ENCODE data around the gene DCTN4.

DNA sequence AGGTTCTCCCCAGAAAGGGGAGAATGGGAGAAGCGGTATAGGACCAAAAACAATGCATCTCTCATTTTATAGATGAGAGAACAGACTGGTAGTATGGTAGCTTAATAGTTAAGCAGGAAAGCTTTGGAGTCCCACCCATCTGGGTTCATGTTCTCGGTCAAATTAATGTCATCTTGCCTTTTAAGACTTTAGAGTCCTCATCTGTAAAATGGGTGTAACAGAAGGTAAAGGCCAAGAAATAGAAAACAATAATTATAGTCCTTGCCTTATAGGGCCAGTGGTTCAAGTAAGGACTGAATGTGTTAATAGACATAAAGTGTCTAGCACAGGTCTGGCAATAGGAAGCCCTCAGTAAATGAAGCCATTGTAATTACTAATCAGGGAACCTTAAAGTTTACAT is 36.1 kb upstream of the DCTN4 start:
- TF ChIP-seq, protein P1, sequence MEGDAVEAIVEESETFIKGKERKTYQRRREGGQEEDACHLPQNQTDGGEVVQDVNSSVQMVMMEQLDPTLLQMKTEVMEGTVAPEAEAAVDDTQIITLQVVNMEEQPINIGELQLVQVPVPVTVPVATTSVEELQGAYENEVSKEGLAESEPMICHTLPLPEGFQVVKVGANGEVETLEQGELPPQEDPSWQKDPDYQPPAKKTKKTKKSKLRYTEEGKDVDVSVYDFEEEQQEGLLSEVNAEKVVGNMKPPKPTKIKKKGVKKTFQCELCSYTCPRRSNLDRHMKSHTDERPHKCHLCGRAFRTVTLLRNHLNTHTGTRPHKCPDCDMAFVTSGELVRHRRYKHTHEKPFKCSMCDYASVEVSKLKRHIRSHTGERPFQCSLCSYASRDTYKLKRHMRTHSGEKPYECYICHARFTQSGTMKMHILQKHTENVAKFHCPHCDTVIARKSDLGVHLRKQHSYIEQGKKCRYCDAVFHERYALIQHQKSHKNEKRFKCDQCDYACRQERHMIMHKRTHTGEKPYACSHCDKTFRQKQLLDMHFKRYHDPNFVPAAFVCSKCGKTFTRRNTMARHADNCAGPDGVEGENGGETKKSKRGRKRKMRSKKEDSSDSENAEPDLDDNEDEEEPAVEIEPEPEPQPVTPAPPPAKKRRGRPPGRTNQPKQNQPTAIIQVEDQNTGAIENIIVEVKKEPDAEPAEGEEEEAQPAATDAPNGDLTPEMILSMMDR (conservative IDR thresholded peaks at IDR 0.05; ENCODE audit: low read length), result no peak
- no peak for TF ChIP-seq EZH2phosphoT487 (IDR thresholded peaks at IDR 0.05; ENCODE audit: borderline replicate concordance)

All from Loucy (cell line).